PFSK-1 (cell line): ENCODE measurements around the gene GUCY2D. TPM values are rescaled to one million over a fixed set of nuclear protein-coding genes. Genes with fewer than 3 reads are reported as not detected.

Experiments used
- FOXP2 ChIP-seq: optimal IDR thresholded peaks from 2 replicates; pipeline ENCODE3; 2011; ENCODE audit warnings: borderline replicate concordance, control low read depth, inconsistent platforms; ENCODE audit not compliant: insufficient read depth; ENCODE audit errors: extremely low read length, extremely low read depth
- POLR2AphosphoS5 ChIP-seq: IDR thresholded peaks from 2 replicates; pipeline ENCODE4 v1.6.1; 2012; ENCODE audit warnings: low read depth, mild to moderate bottlenecking, control low read depth, low read length, moderate library complexity
- SIN3A ChIP-seq: IDR thresholded peaks from 2 replicates; pipeline ENCODE4 v1.6.1; 2012; ENCODE audit warnings: mild to moderate bottlenecking, low read length, moderate library complexity, borderline replicate concordance; ENCODE audit not compliant: insufficient read depth
- TAF1 ChIP-seq: IDR thresholded peaks from 2 replicates; pipeline ENCODE4 v1.6.1; 2012; ENCODE audit warnings: low read length, control low read depth, borderline replicate concordance; ENCODE audit not compliant: insufficient read depth
- polyA plus RNA-seq: library from polyadenylated mRNA; unstranded; fragments of >200 nt; gene quantifications from one replicate; pipeline ENCODE4 v1.2.1, GENCODE V29; 2012; ENCODE audit warnings: low read depth, missing spikeins; ENCODE audit not compliant: insufficient read length
- TF ChIP-seq, protein P1 (sequence below), 2 experiments: IDR thresholded peaks; 2 replicates each; pipeline versions ENCODE4 v1.6.1 to v1.8.0; 2011 to 2012; ENCODE audit warnings: low read depth in 2 of 2, low read length in 2 of 2, control low read depth in 1 of 2, inconsistent platforms in 1 of 2, mild to moderate bottlenecking in 1 of 2, moderate library complexity in 1 of 2; ENCODE audit not compliant: insufficient read depth in 1 of 2

The GUCY2D gene
- polyA plus RNA-seq, result not detected

GRCh38 chr17:8001976-8002720, at the start of gene GUCY2D:
Gene GUCY2D (plus strand): TSS chr17:8002615. CDS start chr17:8003048, 433 bp downstream.
- no peak for TF ChIP-seq FOXP2
- TF ChIP-seq TAF1, result no peak
- TF ChIP-seq, protein P1, sequence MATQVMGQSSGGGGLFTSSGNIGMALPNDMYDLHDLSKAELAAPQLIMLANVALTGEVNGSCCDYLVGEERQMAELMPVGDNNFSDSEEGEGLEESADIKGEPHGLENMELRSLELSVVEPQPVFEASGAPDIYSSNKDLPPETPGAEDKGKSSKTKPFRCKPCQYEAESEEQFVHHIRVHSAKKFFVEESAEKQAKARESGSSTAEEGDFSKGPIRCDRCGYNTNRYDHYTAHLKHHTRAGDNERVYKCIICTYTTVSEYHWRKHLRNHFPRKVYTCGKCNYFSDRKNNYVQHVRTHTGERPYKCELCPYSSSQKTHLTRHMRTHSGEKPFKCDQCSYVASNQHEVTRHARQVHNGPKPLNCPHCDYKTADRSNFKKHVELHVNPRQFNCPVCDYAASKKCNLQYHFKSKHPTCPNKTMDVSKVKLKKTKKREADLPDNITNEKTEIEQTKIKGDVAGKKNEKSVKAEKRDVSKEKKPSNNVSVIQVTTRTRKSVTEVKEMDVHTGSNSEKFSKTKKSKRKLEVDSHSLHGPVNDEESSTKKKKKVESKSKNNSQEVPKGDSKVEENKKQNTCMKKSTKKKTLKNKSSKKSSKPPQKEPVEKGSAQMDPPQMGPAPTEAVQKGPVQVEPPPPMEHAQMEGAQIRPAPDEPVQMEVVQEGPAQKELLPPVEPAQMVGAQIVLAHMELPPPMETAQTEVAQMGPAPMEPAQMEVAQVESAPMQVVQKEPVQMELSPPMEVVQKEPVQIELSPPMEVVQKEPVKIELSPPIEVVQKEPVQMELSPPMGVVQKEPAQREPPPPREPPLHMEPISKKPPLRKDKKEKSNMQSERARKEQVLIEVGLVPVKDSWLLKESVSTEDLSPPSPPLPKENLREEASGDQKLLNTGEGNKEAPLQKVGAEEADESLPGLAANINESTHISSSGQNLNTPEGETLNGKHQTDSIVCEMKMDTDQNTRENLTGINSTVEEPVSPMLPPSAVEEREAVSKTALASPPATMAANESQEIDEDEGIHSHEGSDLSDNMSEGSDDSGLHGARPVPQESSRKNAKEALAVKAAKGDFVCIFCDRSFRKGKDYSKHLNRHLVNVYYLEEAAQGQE (IDR thresholded peaks at IDR 0.05; ENCODE audit: insufficient read depth in 1 of 2, low read depth in 2 of 2, low read length in 2 of 2), result no peak
- no peak for TF ChIP-seq POLR2AphosphoS5
- TF ChIP-seq SIN3A, result no peak

DNA sequence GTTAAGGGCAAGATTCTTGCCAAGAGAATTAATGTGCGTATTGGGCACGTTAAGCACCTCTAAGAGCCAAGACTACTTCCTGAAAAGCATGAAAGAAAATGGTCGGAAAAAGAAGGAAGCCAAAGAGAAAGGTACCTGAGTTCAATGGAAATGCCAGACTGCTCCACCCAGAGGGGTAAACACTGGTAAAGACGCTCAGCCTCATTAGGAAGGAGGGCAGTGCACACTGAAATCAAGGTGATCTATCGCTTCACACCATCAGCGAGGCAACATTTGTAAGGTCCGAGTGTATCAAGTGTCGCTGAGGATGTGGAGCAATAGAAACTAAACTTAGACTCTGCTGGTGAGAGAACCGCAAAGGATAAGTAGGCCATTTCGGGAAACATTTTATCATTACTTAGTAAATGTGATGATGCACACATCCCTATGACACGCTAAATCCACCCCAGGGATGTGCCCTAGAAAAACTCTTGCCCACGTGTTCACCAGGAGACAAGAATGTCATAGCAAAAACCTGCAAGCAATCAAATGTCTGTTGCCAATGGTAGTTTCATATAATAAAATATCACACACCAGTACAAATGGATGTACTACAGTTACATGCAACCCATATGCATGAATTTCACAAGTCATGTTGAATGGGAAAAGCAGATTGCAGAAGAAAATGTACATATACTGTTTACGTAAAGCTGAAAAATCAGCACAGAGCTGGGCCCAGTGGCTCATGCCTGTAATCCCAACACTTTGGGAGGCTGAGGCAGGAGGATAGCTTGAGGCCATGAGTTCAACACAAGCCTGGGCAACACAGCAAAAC, 46.8 kb upstream of the GUCY2D start:
- TF ChIP-seq FOXP2, result no peak
- no peak for TF ChIP-seq SIN3A
- TF ChIP-seq TAF1, result no peak
- TF ChIP-seq POLR2AphosphoS5, result no peak
- TF ChIP-seq, protein P1 (IDR thresholded peaks at IDR 0.05; ENCODE audit: insufficient read depth in 1 of 2, low read depth in 2 of 2, low read length in 2 of 2), result no peak

DNA sequence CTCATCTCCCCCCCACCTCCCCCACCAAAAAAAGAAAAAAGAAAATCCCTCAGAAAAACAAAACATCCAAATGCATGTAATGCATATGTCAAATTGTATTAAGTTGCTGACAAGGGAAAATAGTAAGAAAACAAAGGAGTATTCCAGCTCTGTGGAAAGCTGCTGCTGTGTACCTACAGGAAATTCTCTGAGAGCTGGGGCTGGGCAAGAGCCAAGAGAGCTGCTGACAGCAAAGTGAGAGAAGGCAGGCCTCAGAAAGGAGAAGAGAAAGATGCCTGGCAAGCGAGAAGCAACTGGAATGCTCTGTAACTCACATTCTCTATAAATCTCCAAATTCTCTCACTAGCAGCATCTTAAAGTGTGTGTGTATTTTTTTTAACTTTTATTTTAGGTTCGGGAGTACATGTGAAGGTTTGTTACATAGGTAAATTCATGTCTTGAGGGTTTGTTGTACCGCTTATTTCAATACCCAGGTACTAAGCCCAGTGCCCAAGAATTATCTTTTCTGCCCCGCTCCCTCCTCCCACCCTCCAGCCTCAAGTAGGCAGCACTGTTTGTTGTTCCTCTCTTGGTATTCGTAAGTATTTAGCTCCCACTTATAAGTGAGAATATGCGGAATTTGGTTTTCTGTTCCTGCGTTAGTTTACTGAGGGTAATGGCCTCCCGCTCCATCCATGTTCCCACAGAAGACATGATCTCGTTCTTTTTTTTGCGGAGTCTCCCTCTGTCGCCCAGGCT, 46.0 kb upstream of the GUCY2D start:
- TF ChIP-seq SIN3A (no peak), TAF1 (no peak), FOXP2 (no peak), POLR2AphosphoS5 (no peak)
- TF ChIP-seq, protein P1 (IDR thresholded peaks at IDR 0.05; ENCODE audit: insufficient read depth in 1 of 2, low read depth in 2 of 2, low read length in 2 of 2), result no peak

DNA sequence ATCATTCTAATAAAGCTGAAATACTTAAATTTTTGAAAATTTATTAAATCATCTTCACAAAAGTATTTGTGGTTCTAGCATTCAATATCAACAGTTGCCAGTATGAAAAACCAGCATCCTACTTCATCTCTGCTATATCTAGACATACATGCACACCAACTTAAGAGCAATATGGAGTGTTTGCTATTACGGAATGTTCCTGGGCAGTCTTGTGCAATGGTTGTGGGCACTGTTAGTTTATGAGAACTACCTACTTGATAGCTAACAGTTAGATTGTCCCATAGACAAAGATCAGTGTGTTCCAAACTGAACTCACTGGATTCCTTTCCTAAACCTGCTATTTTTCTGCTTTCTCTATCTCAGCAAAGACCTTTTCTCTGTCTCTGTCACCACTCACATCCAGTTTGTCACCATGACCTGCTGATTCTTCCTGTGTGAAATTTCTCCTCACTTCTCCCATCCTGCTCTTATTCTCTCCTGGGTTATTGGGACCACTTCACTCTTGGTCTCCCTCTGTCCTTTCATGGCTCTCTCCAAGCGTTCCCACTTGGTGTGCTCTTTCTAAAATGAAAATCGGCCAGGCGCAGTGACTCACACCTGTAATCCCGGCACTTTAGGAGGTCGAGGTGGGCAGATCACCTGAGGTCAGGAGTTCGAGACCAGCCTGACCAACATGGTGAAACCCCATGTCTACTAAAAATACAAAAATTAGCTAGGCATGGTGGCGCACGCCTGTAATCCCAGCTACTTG, 42.7 kb upstream of the GUCY2D start:
- TF ChIP-seq TAF1 (no peak), FOXP2 (no peak), SIN3A (no peak), POLR2AphosphoS5 (no peak)
- TF ChIP-seq, protein P1 (IDR thresholded peaks at IDR 0.05; ENCODE audit: insufficient read depth in 1 of 2, low read depth in 2 of 2, low read length in 2 of 2), result no peak
